Naive thymus-derived CD8-positive, alpha-beta T cell (primary cell): ENCODE results near the gene HOXA4. TPM values are rescaled to one million over a fixed set of nuclear protein-coding genes. Genes with fewer than 3 reads are reported as not detected.

Source experiments
- ATAC-seq, 2 donors: fragments of 150-1000 bp; cut with Tn5 transposase in 1 of 2; sonication (Bioruptor Pico), chemical (Tn5 transposase) in 1 of 2; 1 replicate in 1 of 2; 2 replicates in 1 of 2; pipeline ENCODE4 v1.10.0; 2021; ENCODE audit warnings: mild to moderate bottlenecking in 2 of 2, moderate library complexity in 2 of 2
- POLR2A ChIA-PET: fragments of 350-600 bp; sonication (Branson Sonifier 250); formaldehyde crosslinking; loops from one replicate; lab custom pipeline; 2021; ENCODE audit warnings: antibody characterized with exemption; lab: Charles Lee
- DNase-seq, 10 donors: peaks; one replicate each; pipeline versions ENCODE4 v3.0.0 to v3.0.0-alpha.2; 2020 to 2022
- H3K27ac Mint-ChIP-seq, 10 donors: one replicate each; pipeline ENCODE4 v1.8.0; 2020 to 2022; ENCODE audit warnings: mild to moderate bottlenecking in 10 of 10, mixed read lengths in 10 of 10, moderate library complexity in 4 of 10, inconsistent platforms in 1 of 10
- H3K27me3 Mint-ChIP-seq, 5 donors: one replicate each; pipeline ENCODE4 v1.8.0; 2021 to 2022; ENCODE audit warnings: mixed read lengths in 5 of 5
- H3K36me3 Mint-ChIP-seq, 3 donors: one replicate each; pipeline ENCODE4 v1.8.0; 2020 to 2022; ENCODE audit warnings: mixed read lengths in 3 of 3, mild to moderate bottlenecking in 2 of 3, inconsistent platforms in 1 of 3
- H3K4me1 Mint-ChIP-seq, 4 donors: one replicate each; pipeline ENCODE4 v1.8.0; 2021 to 2022; ENCODE audit warnings: mixed read lengths in 4 of 4
- H3K4me3 Mint-ChIP-seq, 10 donors: one replicate each; pipeline ENCODE4 v1.8.0; 2020 to 2022; ENCODE audit warnings: mild to moderate bottlenecking in 10 of 10, mixed read lengths in 10 of 10, moderate library complexity in 6 of 10, inconsistent platforms in 1 of 10
- H3K9me3 Mint-ChIP-seq, 9 donors: one replicate each; pipeline ENCODE4 v1.8.0; 2020 to 2022; ENCODE audit warnings: mixed read lengths in 9 of 9, mild to moderate bottlenecking in 3 of 9, inconsistent platforms in 1 of 9, moderate library complexity in 1 of 9
- polyA plus RNA-seq, 3 donors: library from polyadenylated mRNA; unstranded; fragments of 300-500 nt; fragmentation: Illumina TruSeq; gene quantifications; one replicate each; pipeline ENCODE4 v1.2.3, GENCODE V29; 2021
- total RNA-seq, 8 experiments: library from RNA in 2 of 8; stranded (reverse) in 2 of 8; gene quantifications; one replicate each; pipeline ENCODE4 v1.2.3 and lab custom pipeline; 2021 to 2026

The HOXA4 gene
- total and polyA plus RNA-seq, 5 experiments from 2014 or later = 0.22 to 0.38 (median 0.31) TPM; not detected in 2

DNA sequence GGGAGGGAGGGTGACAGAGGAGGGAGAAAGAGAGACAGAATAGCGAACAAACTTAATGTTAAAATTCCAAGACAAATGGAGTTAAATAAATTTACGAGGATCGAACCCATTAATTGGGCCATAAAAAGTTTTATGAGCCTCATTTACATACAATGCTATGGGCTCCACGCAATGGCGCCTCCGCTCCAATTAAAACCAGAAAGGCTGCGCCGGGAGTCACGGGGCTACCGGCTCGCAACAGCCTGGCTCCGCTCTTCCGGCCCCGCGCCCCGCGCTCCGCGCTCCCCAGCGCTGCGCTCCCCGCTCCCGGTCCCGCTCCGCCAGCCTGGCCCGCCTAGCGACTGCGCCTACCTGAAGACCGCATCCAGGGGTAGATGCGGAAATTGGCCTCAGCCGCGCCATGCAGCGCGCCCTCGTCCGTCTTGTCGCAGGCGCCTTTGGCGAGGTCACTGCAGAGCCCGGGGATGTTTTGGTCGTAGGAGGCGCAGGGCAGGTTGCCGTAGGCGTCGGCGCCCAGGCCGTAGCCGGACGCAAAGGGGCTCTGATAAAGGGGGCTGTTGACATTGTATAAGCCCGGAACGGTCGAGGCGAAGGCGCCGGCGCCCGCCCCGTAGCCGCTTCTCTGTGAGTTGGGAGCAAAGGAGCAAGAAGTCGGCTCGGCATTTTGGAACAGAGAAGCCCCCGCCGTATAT, 25.4 kb upstream of the HOXA4 start:
- peak in 1 of 10 donors; percentile 60 for DNase-seq
- Mint-ChIP-seq H3K4me3 (peak overlapping the region; percentile 58 to 81 (median 70)), H3K36me3 (peaks cover 0 to 3% (median 3%) of the 10 kb centered on the region in 3 donors), H3K4me1 (peaks cover 20 to 76% (median 62%) of the 10 kb centered on the region in 4 donors), H3K27ac (peak overlapping the region in 4 of 10 donors; percentile 38 to 92 (median 50)), H3K9me3 (no peaks in the 10 kb centered on the region), H3K27me3 (peaks cover 63 to 93% (median 82%) of the 10 kb centered on the region in 5 donors)
- ATAC-seq = peak in 1 of 2 donors; percentile 20
- POLR2A ChIA-PET = interaction anchor here (1.2 to 1.8 kb wide), 2 partner anchors 12 to 35 kb away, joined by 4 to 5 read pairs; no protein-coding TSS in a partner anchor

DNA sequence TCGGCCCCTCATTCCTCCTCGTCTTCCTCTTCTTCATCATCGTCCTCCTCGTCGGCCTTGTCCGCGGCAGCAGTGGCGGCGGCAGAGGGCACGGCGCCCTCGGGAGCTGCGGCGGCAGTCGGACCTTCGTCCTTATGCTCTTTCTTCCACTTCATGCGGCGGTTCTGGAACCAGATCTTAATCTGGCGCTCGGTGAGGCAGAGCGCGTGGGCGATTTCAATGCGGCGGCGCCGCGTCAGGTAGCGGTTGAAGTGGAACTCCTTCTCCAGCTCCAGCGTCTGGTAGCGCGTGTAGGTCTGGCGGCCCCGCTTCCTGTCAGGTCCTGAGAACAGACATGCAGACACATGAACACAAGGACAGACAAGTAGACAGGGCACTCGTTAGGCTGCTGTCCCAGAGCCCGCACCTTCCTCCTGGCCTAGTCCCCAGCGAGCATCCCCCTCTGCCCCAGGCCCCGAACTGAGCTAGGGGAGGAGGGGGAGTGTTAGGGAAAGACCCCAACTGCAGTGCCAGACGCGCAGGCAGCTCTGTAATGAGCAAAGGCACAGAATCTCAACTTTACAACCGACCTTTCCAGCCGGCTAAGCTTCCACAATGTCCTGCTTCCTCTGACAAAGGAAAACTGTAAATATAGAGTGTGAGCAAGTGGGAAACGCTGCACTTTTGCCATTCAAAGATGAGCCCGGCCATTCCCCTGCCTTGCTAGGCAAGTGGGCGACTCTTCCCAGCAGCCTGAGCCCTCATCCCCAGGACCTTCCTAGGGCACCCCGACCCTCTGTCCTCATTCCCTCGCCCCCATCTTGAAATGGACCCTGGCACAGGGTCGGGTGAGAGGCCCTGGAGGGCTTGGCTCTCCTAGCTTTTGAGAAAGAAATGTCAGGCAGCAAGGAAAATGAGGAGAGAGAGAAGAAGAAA, 24.6 kb upstream of the HOXA4 start:
- no peaks in the 10 kb centered on the region for H3K9me3 Mint-ChIP-seq
- ATAC-seq (peak in 1 of 2 donors; percentile 15), DNase-seq (peak in 1 of 10 donors; percentile 55)
- POLR2A ChIA-PET = interaction anchor here (0.6 to 1.2 kb wide), 2 partner anchors 11 to 802 kb away, joined by 3 to 4 read pairs; no protein-coding TSS in a partner anchor
- peaks cover 63 to 99% (median 83%) of the 10 kb centered on the region in 5 donors for H3K27me3 Mint-ChIP-seq
- H3K4me1 Mint-ChIP-seq = peaks cover 26 to 82% (median 66%) of the 10 kb centered on the region in 4 donors
- H3K27ac Mint-ChIP-seq = peak overlapping the region in 4 of 10 donors; percentile 19 to 92 (median 43)
- peak overlapping the region; percentile 61 to 81 (median 69) for H3K4me3 Mint-ChIP-seq
- H3K36me3 Mint-ChIP-seq = peaks cover 0 to 3% (median 3%) of the 10 kb centered on the region in 3 donors

DNA sequence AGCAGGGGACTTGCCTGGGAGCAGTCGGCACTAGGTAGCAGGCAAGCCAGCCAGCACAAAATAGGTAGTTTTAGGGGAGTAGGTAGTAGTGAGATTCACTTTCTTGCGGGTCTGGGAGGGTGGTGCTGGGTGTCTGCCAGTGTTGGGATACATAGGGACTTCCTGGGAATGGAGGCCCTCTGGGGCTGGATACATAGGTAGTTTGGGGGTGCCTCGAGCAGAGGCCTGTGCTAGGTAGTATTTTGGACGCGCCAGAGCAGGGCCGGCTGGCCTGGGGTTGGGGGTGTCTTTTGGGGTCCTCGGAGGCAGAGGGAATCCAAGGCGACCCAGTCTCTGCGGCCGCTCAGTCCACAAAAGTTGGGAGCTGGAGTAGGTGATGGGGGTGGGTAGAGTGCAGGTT, 23.8 kb upstream of the HOXA4 start:
- DNase-seq = no peak
- POLR2A ChIA-PET = interaction anchor here (1.1 to 1.2 kb wide), 2 partner anchors 10 to 33 kb away, joined by 3 to 4 read pairs; no protein-coding TSS in a partner anchor
- no peak overlapping the region for H3K27ac Mint-ChIP-seq
- H3K4me3 Mint-ChIP-seq = peak overlapping the region; percentile 34 to 81 (median 66)
- peaks cover 27 to 76% (median 63%) of the 10 kb centered on the region in 4 donors for H3K4me1 Mint-ChIP-seq
- no peaks in the 10 kb centered on the region for H3K9me3 Mint-ChIP-seq
- peaks cover 0 to 3% (median 3%) of the 10 kb centered on the region in 3 donors for H3K36me3 Mint-ChIP-seq
- peaks cover 61 to 97% (median 82%) of the 10 kb centered on the region in 5 donors for H3K27me3 Mint-ChIP-seq
- ATAC-seq = no peak

DNA sequence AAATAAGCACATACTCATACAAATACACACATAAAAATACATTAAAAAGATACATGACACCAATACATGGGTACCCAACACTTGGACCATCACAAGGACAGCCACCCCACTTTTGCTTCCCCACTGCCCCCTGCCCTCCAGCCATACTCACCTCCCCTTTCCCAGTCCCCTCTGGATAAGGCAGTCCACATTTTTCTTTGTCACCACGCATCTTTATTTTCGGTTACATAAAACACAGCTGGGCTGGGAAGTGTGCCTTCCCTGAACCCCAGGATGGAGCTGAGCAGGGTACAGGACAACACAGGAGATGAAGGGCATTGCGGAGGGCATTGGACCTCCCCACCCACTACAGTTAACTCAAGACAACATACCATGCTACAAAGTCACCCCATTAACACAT, 23.0 kb upstream of the HOXA4 start:
- Mint-ChIP-seq H3K27ac (peak overlapping the region in 1 of 10 donors; percentile 16), H3K9me3 (no peaks in the 10 kb centered on the region), H3K36me3 (peaks cover 0 to 3% (median 0%) of the 10 kb centered on the region in 3 donors), H3K4me1 (peaks cover 24 to 73% (median 59%) of the 10 kb centered on the region in 4 donors), H3K27me3 (peaks cover 58 to 97% (median 80%) of the 10 kb centered on the region in 5 donors), H3K4me3 (peak overlapping the region in 3 of 10 donors; percentile 7 to 69 (median 34))
- ATAC-seq (no peak), DNase-seq (no peak)
- POLR2A ChIA-PET = interaction anchor here (1.1 kb wide), 1 partner anchor 34 kb away, joined by 3 read pairs; no protein-coding TSS in a partner anchor

DNA sequence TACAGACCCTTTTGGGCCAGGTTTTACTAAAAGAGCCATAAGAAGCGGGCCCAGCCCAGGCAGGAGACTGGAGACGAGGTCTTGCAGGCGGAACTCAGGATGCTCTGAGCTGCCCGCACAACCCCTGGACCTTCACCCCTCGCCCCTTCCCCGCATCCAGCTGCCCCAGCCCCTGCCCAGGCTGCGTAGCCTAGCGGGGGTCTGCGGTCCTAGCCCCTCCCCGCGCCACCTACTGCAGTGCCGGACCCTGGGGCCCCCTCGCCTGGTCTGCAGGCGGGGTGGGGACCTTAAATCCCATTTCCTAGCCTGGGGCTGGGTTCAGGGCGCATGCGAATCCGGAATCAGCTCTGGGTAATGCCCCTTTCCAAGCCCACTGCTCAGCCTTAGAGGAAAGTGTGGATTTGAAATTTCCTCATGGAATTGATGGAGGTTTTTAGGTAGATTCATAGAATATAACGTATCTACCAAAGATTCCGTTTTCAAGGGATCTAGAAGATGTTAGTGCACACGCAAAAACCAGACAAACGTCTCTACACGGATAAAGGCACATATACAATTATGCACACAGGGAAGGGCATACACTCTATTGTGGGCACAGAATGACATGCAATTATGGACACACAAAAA, 22.4 kb upstream of the HOXA4 start:
- POLR2A ChIA-PET = interaction anchor here (0.6 kb wide), 1 partner anchor 121 kb away, joined by 3 read pairs; no protein-coding TSS in a partner anchor
- H3K27me3 Mint-ChIP-seq = peaks cover 60 to 97% (median 81%) of the 10 kb centered on the region in 5 donors
- peak overlapping the region in 3 of 10 donors; percentile 14 to 69 (median 36) for H3K4me3 Mint-ChIP-seq
- peaks cover 0 to 3% (median 0%) of the 10 kb centered on the region in 3 donors for H3K36me3 Mint-ChIP-seq
- peaks cover 0 to 2% (median 0%) of the 10 kb centered on the region in 9 donors for H3K9me3 Mint-ChIP-seq
- DNase-seq (peak in 1 of 10 donors; percentile 40), ATAC-seq (no peak)
- H3K27ac Mint-ChIP-seq = peak overlapping the region in 1 of 10 donors; percentile 44
- peaks cover 27 to 73% (median 62%) of the 10 kb centered on the region in 4 donors for H3K4me1 Mint-ChIP-seq

DNA sequence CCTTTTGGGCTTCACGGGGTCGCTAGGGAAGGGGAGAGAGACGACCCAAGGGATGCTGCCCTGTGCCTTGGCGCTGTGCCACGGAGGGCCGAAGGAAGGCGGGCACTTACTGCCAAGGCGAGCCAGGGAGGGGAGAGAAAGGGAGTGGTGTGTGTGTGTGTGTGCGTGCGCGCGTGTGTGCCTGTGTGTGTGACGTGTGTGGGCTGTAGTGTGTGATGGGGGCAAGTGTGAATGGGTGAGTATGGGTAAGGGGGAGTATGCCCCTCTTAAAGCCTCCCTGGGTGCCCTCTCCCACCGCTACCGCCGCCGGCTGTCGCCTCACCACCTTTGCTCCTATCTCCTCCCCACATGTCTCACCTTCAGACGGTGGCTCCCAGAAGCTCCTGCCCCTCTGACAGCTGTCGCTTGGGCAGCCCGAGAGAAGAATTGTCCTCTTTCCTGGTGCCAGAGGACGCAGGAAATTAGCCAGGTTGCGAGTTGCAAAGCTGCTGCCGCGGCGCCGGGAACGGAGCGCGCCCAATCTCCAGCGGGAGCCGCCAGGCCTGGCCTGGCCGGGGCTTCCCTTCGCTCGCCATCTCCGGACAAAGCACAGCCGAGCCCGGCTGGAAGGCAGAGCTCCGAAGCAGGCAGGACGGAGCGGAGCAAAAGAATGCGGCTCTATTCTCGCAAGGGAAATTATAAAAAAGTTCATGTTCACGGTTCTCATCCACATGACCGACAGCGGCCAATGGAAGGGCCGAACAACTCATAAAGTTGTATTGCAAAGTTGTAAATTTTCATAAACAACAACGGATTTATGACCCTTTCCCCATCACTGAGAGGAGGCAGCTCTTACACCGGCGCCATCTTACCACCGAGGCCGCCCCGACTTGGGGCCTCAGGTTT, 21.6 kb upstream of the HOXA4 start, which contains the start of gene HOXA3:
Gene HOXA3, minus strand, starts transcription at position 653 of the 885 bp plus-strand sequence. CDS start 41,943 bp downstream, outside the sequence.
- H3K27ac Mint-ChIP-seq = peak within 1 kb of the TSS in 3 of 10 donors; percentile 4 to 91 (median 69)
- ATAC-seq (no peak), DNase-seq (peak in 1 of 10 donors; percentile 50)
- H3K4me3 Mint-ChIP-seq = peak within 1 kb of the TSS; percentile 62 to 92 (median 80)
- peaks cover 56 to 97% (median 77%) of the 10 kb centered on the region in 5 donors for H3K27me3 Mint-ChIP-seq
- POLR2A ChIA-PET = interaction anchor here (0.6 kb wide), 1 partner anchor 121 kb away, joined by 3 read pairs; no protein-coding TSS in a partner anchor
- peaks cover 0 to 3% (median 0%) of the 10 kb centered on the region in 3 donors for H3K36me3 Mint-ChIP-seq
- H3K4me1 Mint-ChIP-seq = peaks cover 29 to 67% (median 62%) of the 10 kb centered on the region in 4 donors
- peaks cover 0 to 2% (median 0%) of the 10 kb centered on the region in 9 donors for H3K9me3 Mint-ChIP-seq

DNA sequence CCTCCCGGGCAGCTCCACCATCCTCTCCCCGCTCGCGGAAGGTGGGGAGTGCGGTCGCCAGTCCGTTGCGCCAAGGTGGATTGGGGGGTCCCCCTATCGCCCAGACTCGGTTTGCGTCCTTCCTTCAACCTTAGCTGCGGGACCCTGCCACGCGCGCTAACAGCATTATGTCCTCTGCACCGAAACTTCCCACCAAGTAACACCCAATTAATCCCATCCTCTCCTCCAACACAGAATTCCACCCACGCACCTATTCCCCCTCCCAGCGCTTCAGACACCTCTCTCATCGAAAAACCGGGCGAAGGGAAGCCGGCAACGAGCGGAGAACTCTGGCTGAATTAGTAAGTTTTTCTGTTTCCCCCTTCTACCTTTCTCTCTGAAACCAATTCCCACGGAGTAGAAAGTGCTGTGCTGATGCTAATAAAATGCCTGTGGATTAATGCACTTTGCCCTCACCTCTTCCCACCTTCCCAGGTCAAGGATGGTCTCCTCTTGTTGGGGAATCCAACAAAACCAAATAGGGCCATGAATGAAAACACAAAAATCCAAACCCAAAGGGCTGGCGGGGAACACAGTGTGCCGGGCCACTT, 20.9 kb upstream of the HOXA4 start:
- Mint-ChIP-seq H3K4me1 (peaks cover 32 to 65% (median 58%) of the 10 kb centered on the region in 4 donors), H3K4me3 (peak overlapping the region; percentile 62 to 92 (median 80))

DNA sequence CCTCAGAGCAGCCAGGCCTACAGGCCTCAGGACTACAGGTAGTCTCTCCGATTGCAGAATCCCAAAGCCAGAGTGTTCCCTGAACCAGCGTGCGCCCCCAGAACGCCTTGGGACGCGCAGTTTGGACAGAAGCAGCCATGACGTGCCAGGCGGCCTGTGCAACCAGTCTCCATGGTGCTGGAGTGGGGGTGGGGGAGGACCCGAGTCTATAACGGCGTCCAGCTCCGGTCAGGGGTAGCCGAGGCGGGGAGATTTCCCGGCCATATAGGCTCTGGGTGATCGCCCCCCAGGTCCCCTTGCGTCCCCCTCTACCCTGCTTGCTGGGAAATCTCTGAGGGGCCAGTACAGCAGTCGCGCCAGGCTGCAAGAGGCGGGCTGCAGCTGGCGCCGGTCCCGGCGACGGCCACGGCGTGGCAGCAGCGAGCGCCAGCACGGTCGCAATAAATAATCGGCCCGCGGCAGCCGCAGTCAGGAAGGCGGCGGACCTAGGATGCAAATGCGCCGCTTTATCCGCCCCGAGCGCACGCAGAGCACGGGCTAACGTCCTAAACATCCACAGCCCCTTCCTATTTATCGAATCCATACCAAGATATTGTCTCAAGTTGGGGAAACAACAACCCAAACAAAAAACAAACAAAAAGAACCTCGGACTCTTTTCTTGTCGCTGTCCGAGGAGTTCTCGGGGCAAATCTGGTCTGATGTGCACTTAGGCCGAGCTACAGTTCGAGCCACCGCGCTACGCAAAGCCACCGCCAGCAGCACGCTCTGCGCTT, 20.2 kb upstream of the HOXA4 start:
- Mint-ChIP-seq H3K4me3 (peak overlapping the region; percentile 62 to 92 (median 80)), H3K27ac (peak overlapping the region in 2 of 10 donors; percentile 2 to 4), H3K36me3 (peaks cover 0 to 3% (median 0%) of the 10 kb centered on the region in 3 donors), H3K9me3 (peaks cover 0 to 2% (median 0%) of the 10 kb centered on the region in 9 donors), H3K4me1 (peaks cover 32 to 59% (median 52%) of the 10 kb centered on the region in 4 donors), H3K27me3 (peaks cover 62 to 97% (median 81%) of the 10 kb centered on the region in 5 donors)
- POLR2A ChIA-PET = interaction anchor here (0.6 to 1.1 kb wide), 2 partner anchors 10 to 19 kb away, joined by 3 read pairs; no protein-coding TSS in a partner anchor
- DNase-seq (peak; percentile 29 to 72 (median 62)), ATAC-seq (peak; percentile 84 to 88)

More for the DNA sequence above, 20.9 kb upstream of the HOXA4 start:
- POLR2A ChIA-PET = interaction anchor here (1.1 kb wide), 1 partner anchor 10 kb away, joined by 3 read pairs; no protein-coding TSS in a partner anchor
- peak; percentile 17 to 37 for ATAC-seq
- peaks cover 0 to 2% (median 0%) of the 10 kb centered on the region in 9 donors for H3K9me3 Mint-ChIP-seq
- DNase-seq = peak in 2 of 10 donors; percentile 1 to 55
- peaks cover 0 to 3% (median 0%) of the 10 kb centered on the region in 3 donors for H3K36me3 Mint-ChIP-seq
- H3K27ac Mint-ChIP-seq = peak overlapping the region in 4 of 10 donors; percentile 2 to 91 (median 36)
- peaks cover 57 to 97% (median 79%) of the 10 kb centered on the region in 5 donors for H3K27me3 Mint-ChIP-seq

DNA sequence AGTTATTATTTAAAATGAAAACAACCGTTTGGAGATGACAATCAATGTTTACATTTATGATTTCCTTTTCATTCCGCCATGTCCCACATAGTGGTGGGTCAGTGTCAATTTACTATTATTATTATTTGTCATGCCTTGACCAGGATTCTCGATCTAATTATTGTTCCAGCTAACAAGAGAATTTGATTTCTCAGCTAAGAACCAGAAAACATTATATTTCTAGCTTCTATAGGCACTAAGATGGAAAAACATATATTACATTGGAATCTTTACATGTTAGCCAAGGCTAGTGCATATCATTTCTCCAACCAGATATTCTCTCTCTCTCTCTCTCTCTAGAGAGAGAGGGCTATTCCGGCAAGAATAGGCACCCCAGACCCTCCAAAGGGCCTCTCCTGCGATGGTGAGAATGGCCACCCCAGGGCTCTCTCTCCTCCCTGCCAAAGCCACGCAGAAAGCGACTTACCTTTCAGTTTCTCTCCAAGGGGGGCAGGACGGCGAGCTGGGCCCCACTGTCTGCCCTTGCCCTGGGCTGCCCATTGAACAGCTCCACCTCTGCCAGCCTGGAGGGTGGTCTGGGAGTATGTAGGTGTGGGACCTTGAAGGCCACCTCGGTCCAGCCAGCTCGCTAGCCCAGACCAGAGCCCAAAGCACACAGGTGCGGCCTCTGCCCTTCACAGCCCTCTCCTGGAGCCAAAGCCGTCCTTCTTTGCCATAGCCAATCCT, 19.4 kb upstream of the HOXA4 start:
- Mint-ChIP-seq H3K9me3 (peaks cover 0 to 2% (median 0%) of the 10 kb centered on the region in 9 donors), H3K27me3 (peaks cover 55 to 97% (median 76%) of the 10 kb centered on the region in 5 donors), H3K36me3 (peaks cover 0 to 3% (median 0%) of the 10 kb centered on the region in 3 donors), H3K27ac (no peak overlapping the region), H3K4me1 (peaks cover 28 to 52% (median 45%) of the 10 kb centered on the region in 4 donors), H3K4me3 (peak overlapping the region; percentile 3 to 92 (median 70))
- POLR2A ChIA-PET = interaction anchor here (0.6 to 1.1 kb wide), 2 partner anchors 11 to 18 kb away, joined by 3 read pairs; no protein-coding TSS in a partner anchor
- ATAC-seq = no peak
- DNase-seq = peak in 1 of 10 donors; percentile 60
